Activated T-cell treated with anti-CD3 and anti-CD28 coated beads for 48 hours (primary cell): ENCODE measurements around the gene EVA1A.
"Not testable (repeated sequence)": the region's sequence is repeated elsewhere in the genome, so short reads cannot be mapped to it uniquely, and the experiment has no call there.

Source experiments
- DNase-seq: peaks from one replicate; pipeline ENCODE4 v3.0.0-alpha.2; 2020; ENCODE audit warnings: low read depth

The EVA1A gene

DNA sequence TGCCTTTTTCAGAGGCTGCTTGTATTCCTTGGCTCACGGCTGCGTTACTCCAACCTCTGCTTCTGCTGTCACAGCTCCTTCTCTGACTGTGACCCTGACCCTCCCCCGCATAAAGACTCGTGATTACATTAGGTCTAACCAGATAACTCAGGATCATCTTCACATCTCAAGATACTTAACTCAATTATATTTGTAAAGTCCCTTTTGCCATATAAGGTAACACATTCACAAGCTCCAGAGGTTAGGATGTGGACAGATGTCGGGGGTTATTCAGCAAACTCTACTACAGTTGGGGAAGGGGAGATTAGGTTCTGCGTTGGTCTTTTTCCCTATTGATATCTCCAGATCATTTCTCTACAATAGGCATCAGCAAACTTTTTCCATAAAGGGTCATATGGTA, 76.9 kb downstream of the EVA1A start:
- no peak for DNase-seq

DNA sequence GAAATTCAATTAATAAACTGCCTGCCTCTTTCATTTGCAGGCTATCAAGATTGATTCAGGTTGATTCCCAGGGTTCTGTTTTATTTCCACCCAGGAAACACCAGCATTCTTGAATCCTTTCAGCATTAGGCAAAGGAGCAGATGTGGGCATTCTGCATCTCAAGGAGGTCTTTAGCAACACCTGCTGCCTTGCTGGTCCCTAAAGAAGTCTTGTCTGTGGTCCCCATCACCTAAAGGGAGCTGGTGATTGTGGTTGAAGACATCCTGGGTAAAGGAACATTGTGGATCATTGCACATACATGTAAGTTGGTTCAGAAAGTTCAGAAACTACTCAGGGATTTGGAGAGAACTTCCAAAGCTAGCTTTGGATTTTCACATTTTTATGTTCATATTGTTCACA, 78.3 kb downstream of the EVA1A start:
- DNase-seq: no peak

DNA sequence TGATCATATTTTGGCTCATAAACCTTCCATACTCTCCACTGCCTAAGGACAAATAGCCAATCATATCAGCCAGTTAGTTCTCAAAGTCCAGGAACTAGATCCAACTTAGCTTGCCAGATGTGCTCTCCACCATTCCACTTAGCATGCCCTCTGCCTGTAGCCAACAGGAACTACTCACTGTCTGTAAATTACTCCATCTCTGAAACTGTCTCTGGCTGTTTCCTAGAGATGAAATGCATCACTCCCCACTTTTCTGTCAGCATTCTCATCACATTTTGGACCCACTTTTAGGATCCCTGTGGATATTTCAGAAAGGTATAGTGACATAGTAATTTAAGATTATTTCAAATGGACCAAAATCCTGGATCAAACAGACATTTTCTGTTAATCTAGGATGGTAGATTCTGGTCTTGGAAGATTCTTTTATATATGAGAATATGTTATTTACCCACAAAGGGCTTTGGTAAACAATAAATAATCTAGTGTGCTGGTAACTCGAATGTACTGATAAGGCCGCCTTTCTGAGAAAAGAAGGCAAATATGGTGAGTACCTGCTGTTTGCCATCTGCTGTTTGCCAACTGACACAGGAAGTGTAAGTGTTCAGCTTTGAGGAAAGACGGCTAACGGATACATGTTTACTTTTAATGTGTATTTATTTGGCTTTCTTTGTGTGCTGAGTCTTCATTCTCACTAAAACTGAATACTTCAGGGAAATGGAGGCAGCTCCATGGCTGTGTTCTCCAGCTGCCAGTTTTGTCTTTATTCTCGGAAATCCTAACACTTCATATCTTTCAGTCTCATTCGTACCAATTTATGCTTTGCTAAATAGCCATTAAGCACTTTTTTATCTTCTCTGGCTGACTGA, 79.5 kb downstream of the EVA1A start:
- DNase-seq: no peak

DNA sequence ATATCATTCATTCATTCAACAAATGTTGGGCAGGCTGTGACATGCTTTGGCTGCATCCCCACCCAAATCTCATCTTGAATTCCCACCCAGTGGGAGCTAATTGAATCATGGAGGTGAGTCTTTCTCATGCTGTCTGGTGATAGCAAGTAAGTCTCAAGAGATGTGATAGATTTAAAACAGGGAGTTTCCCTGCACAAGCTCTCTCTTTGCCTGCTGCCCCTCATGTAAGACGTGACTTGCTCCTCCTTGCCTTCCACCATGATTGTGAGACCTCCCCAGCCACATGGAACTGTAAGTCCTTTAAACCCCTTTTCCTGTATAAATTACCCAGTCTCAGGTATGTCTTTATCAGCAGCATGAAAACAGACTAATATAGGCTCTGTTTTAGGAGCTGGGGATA, 83.0 kb downstream of the EVA1A start:
- not testable (repeated sequence) for DNase-seq

DNA sequence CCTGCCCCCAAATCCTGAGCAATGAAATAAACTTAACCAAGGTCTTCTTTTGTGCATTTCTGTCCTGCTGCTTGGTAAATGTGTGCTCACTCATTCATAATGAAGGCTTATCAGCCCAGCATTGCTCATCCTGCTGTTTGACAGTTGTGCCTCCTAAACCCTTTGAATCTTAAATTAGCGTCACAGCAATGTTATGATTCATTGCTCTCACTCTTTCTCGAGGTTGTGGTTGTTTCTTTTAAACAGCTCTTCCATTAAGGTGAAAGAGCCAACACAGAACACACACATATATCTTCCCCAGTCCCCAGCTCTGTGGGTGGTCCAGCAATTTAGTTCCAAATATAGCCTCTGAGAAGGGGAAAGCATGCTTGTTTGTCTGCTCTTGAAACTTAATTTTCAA, 84.0 kb downstream of the EVA1A start:
- no peak for DNase-seq

DNA sequence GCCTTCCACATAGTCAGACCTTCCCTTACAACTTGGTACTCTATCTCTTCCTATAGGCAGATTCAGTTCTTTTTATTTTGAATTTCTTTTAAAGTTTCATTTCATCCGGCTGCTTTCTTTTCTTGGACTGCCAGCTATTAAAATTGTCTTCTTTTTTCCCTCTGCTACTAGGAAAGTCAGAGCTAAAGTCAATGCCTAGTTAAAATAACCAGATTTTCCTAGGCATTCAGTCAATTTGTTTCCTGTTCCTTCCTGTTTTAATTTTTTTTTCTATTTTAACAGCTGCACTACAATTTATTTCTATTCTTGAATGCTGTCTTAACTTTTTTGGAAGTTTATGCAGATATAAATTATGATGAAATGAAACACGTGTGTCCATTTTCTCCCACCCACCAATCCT, 84.8 kb downstream of the EVA1A start:
- no peak for DNase-seq

DNA sequence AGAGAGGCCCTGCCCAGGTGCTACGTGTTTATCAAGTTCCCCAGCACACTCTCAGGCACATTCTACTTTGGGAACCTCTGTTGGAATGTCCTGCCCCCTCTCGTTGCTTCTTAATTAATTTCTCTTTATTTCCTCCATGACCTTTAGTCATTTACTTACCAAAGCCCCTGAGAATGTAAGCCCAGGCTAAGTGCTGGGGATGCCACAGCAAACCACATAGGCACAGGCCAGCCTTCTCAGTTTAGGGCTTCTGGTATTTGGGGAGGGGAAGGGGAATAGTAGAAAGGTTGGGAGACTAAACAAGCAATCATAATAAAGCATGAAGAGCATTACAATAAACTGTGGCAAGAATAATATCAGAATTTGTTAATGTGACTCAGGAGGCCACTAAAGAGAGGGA, 85.7 kb downstream of the EVA1A start:
- no peak for DNase-seq

DNA sequence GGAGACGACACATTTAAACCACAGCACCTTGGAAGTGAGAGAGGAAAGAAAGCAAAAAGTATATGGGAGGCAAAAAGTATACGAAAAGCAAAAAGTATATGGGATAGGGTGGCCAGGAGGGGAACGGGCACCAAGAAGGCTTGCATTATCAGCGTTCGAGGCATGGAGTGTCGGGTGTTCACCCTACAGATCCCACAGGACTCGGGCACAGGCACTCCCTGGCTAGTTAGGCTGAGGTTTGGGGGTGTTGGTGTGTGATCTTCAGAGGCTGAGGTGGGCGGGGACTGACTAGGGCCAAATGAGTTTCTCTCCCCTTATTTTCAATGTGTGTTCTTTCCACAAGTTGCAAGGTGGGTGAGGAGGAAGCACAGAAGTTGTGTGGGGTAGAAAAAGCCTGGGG, 86.6 kb downstream of the EVA1A start:
- DNase-seq: no peak

DNA sequence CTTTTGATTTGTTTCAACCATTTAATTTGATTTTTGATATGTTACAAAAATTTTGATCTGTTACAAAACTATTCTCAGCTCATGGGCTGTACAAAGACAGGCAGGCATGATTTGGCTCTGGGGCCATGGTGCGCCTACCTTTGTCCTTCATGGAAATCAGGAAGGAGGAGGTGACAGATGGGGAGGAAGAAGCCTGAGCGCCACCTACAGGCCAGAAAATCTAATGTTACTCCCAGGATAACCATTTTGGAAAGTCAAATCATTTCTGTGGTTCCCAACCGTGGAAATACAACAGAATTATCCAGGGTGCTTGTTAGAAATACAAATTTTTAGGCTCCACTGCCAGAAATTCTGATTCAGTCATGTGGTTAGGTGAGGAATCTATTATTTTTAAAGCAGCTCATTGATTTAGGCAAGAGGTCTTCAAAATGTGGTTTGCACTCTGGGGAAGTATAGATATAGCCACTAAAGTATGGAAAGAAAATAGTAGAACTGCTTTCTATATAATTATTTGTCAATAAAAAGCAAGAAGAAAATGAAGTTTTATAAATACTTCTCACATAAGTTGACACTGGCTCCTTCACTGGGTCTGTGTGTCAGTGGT, 93.9 kb downstream of the EVA1A start:
- no peak for DNase-seq

DNA sequence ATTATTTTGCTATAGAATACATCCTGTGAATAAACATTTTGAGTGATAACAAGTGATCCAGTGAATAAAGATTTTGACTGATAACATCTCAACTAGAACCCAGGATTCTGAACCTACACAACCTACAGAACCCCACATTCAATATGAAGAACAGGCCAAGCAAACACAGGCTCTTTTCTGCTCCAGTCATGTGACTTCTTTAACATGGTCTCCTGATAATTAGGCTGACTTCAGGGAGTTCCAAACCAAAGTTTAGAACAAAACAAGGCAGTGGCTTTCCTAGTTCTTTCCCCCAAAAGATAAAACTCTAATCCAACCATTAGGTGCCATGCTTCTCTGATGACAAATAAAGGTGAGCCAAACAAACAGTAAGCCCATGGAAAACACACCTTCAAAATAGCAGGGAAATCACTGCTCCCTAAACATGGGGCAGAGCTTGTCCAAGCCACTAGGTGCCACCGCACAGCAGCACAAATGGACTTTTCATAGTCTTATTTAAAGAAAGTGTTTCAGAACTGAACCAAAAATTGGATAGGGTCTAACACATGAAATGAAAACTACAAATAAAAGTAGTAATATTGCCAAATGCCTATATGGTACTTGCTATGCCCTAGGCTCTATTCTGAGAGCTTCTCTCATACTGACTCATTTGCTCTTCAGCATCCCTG, 95.3 kb downstream of the EVA1A start:
- no peak for DNase-seq

DNA sequence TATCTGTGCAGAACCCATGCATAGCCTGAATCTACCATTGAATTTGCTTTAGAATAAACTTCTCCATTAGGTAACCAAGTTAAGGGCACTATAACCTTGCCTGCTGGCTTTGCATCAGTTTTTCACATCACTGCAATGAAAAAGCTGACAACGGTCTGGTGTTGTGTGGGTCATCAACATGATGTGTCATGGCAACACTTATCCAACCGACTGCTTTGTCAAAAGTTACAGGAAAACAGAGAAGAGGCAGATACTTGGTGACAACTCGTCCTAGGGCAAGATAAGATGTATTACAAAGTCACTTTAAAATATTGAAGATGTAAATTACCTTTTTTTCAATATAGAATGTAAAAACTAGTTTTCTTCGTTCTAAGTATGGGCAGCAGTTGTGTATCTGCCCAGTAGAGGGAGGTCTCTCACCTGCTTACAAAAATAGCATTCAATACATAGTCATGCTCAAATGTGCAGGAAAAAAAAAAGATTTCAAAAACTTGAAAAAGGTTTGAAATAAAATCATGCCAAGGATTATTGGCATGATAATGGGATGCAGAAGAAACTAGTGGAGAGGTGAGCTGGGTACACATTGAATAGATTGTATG, 96.3 kb downstream of the EVA1A start:
- no peak for DNase-seq

DNA sequence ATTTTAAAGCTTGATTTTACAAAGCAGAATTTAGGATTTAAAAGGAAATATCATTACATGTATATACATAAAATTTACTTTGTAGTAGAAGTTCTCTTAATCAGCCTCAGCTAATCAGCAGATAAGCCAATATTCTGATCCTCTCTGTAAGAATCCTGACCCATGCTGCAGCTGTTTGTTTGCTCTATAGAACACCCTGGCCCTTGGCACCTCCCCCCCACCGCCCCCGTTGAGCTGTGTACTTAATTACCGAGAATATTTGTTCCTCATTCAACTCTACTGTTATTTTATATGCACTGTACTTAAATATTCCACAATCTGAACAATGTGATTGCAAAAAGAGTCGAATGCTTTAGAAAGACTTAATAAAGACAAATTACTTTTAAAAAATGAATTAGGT, 98.0 kb downstream of the EVA1A start:
- DNase-seq: no peak

DNA sequence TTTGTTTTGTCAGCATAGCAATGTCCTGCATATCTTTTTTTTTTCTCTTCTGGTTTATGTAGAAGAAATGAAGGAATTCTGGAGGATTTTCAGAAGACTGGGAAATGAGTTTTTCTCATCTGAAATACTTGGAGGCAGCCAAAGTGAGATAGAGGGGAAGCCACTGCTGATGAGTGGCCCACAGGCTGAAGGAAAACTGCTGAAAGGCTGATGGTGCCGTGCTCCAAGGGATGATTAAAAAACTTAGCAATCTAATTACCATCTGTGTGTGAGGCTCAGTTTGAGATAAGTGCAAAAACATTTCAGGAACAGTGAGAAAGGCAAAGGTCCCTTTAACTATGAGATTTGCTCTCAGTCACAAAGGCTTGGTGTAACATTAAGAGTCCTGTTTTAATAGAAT, 98.5 kb downstream of the EVA1A start:
- no peak for DNase-seq

DNA sequence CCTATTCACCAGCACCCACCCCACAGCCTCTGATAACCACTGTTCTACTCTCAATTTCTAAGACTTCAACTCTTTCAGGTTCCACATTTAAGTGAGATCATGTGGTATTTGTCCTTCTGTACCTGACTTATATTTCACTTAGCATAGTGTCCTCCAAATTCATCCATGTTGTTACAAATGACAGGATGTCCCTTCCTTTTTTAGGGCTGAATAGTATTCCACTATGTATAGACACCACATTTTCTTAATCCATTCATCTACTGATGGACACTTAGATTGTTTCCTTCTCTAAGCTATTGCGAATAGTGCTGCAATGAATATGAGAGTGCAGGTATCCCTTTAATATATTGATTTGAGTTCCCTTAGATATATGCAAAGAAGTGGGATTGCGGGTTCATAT, 100.1 kb downstream of the EVA1A start:
- DNase-seq: no peak

DNA sequence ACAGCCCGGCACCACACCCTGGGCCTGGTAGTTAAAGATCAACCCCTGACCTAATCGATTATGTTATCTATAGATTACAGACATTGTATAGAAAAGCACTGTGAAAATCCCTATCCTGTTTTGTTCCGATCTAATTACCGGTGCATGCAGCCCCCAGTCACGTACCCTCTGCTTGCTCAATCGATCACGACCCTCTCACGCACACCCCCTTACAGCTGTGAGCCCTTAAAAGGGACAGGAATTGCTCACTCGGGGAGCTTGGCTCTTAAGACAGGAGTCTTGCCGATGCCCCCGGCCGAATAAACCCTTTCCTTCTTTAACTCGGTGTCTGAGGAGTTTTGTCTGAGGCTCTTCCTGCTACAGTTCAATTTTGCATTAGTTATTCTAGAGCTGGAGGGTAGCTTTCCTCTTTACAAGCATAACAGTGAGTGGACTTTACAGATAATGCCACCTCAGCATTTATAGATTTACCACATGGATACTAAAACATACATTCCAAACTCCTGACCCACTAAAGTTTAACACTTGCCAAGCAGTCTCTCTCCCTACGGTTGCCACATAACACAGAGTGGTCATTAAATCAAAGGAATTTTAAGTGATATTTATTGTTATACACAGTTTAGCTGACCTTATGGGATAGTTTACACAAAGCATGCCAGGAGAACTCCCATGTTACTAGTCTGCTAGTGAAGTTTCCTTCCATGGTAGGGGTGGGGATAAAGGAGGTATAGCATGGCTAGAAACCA, 101.0 kb downstream of the EVA1A start:
- no peak for DNase-seq

DNA sequence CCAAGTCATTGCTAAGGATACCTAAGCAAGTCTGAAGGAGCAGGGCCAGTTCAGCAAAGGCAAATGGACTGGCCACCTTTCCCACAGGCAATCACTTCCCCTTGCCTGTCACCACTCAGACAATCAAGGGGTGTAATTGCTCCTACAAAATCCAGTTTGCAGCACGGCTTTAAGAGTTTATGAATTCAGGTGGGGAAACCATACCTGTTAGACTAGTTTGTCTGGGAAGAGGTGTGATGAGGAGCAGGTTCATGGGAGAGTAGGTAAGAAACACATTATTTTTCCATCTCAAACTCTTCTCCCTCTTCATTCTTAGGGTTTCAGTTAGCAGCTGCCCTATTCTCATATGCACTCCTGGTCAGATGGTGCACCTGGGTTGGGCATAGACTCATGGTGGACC, 102.5 kb downstream of the EVA1A start:
- DNase-seq: no peak

DNA sequence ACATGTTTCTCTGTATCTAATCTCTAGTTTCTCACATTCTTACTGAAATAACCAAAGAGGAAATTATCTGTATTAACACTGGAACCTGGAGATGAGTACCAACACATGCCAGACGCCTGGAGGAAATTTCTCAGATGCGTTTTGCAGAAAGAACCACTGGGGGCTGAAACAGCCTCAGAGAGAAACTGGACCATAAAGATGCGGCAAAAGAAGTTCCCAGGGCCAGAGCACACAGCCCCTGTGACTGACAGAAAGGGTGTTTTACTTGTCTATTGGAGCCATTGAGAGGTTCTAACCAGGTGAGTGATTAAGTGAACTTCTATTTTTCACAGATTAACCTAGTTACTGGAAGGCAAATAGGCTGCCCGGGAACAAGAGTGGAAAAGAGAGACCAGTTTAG, 103.9 kb downstream of the EVA1A start:
- no peak for DNase-seq

DNA sequence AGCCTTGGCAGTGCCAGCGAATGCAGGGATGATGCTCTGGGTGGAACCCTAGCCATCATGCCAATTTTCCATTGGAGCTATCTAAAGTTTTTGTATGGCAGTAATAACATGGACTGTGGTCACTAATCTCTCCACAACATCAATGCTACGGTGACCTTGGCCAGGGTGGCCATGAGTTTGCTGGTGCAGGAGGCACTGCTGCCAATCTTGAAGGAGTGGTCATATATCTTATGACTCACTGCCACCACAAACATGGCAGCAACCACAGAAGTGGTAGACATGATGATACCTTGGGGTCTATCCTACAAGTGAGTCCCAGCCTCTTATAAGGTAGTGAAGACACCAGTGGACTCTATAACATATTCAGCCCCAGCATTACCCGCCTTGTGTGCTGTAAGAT, 104.6 kb downstream of the EVA1A start:
- no peak for DNase-seq

DNA sequence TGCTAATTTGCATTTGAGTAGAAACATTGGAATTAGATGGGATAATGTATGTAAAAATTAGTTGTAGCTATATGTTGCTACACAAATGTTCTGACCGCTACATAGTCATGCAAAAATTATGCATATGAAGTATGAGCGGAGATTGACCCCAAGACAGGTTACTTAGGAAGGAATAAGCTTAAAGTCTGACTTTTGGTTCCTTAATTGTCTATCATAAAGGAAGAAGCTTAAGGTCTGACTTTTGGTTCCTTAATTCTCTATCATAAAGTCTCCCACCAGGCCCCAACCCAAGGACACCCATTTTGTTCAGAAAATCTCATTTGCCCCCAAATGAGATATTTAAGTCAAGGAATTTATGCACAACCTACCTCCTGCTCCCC, 106.5 kb downstream of the EVA1A start:
- DNase-seq: no peak

DNA sequence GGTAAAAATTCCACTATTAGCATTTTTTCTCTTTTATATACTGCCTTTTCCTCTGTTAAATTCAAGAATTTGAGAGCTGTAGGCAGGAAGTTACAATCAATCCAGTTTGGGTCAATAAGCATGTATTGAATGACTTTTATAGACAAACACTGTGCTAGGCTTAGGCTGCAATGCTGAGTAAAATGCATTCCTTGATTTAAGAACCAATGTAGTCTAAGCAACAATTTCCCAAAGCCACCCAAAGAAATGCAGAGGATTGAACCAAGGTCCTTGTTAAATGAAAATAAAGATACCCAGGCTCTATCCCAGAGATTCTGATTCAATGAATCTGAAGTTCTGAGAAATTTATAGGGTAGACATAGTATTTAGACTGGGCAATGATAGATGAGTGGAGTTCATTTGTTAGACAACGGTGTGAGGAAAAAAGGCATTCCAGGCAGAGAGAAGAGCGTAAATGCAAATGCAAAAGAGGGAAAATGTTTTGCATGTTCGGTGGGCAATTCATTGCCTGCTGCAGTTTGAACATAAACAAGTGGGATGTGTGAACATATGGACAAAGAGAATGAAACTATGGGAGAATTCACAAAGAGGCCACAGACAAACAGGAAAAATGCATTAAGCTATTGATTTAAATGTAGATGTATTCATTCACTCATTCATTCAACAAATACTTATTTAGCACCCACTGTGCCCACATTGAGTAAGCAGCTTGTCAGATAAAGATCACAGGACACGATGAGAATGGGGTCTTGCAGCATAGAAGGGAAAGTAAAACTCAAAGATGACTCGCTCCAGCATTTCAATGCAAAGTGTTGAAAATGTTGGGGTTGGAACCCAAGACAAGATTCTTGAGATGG, 107.1 kb downstream of the EVA1A start:
- DNase-seq: no peak

DNA sequence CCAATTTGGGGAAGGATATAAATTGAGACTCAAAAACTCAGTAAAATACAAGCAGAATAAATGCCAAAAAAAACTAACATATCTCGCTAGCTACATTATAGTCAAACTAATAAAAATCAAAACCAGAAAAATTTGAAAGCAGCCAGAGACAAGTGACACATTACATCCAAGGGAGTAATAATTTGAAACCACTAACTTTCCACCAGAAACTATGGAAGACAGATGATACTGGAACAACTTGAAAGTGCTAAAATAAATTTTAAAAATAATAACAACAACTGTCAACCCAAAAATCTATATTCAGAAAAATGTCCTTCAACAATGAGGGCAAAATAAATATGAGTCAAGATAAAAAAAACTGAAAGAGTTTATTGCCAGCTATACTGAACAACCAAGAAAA, 110.7 kb downstream of the EVA1A start:
- no peak for DNase-seq
